Hematopoietic multipotent progenitor cell treated with erythropoietin and hydrocortisone succinate and interleukin-3 and kit ligand, for 8 days (in vitro differentiated cells): ENCODE results near the gene GNL3.

Experiments used
- DNase-seq: peaks from one replicate; pipeline ENCODE4 v3.0.0-alpha.2; 2015

The GNL3 gene

GRCh38 chr3:52690560-52690959, 4.7 kb downstream of the GNL3 start:
- no peak for DNase-seq

GRCh38 chr3:52693071-52693470, 7.2 kb downstream of the GNL3 start:
- DNase-seq: no peak

- no peak for DNase-seq
Measured at GRCh38 chr3:52694528-52695189, 8.8 kb downstream of the GNL3 start.

GRCh38 chr3:52695798-52696671, 10.2 kb downstream of the GNL3 start:
- DNase-seq: no peak

GRCh38 chr3:52696830-52697631, 11.2 kb downstream of the GNL3 start:
- no peak for DNase-seq

- no peak for DNase-seq
Measured at GRCh38 chr3:52697632-52697965, 11.8 kb downstream of the GNL3 start.

- peak; percentile 79 for DNase-seq
Measured at GRCh38 chr3:52703341-52703740, 17.5 kb downstream of the GNL3 start.

- peak; percentile 44 for DNase-seq
Measured at GRCh38 chr3:52704611-52705437, 19.0 kb downstream of the GNL3 start.

GRCh38 chr3:52705438-52705687, 19.5 kb downstream of the GNL3 start:
- DNase-seq: no peak

- DNase-seq: peak; percentile 87
Measured at GRCh38 chr3:52705688-52706686, 20.2 kb downstream of the GNL3 start, which contains the start of the genes GLT8D1 and SPCS1. Gene GLT8D1, minus strand, starts transcription at chr3:52705791. Its CDS starts 5,331 bp downstream, at chr3:52700460. Gene SPCS1, plus strand, starts transcription at chr3:52706106. Its CDS starts 141 bp downstream, at chr3:52706247.

- no peak for DNase-seq
Measured at GRCh38 chr3:52707585-52707984, 21.8 kb downstream of the GNL3 start.

- DNase-seq: no peak
Measured at GRCh38 chr3:52710512-52710911, 24.7 kb downstream of the GNL3 start.

GRCh38 chr3:52712291-52713212, 26.7 kb downstream of the GNL3 start:
- no peak for DNase-seq

- no peak for DNase-seq
Measured at GRCh38 chr3:52714335-52715302, 28.8 kb downstream of the GNL3 start.

GRCh38 chr3:52715714-52716305, 30.0 kb downstream of the GNL3 start:
- no peak for DNase-seq

GRCh38 chr3:52719618-52720017, 33.8 kb downstream of the GNL3 start:
- DNase-seq: no peak

GRCh38 chr3:52721002-52721729, 35.3 kb downstream of the GNL3 start:
- DNase-seq: peak; percentile 31

- no peak for DNase-seq
Measured at GRCh38 chr3:52721730-52722008, 35.8 kb downstream of the GNL3 start.
